ENCODE measurements around the gene SATB2.

- TF ChIP-seq POLR2A (IDR thresholded peaks at IDR 0.05; ENCODE audit: borderline replicate concordance, extremely low read depth, insufficient read depth, insufficient read length), result no peak
- no peak for TF ChIP-seq SP1 (IDR thresholded peaks at IDR 0.05; ENCODE audit: low read depth)
- TF ChIP-seq POLR2AphosphoS5 (IDR thresholded peaks at IDR 0.05; ENCODE audit: low read depth, low read length), result no peak
- no peak for TF ChIP-seq CTCF (IDR thresholded peaks at IDR 0.05 in 2 of 3, conservative IDR thresholded peaks at IDR 0.05 in 1 of 3; ENCODE audit: borderline replicate concordance in 1 of 3, insufficient read depth in 1 of 3, low read depth in 2 of 3, low read length in 2 of 3)
- TF ChIP-seq TCF7L2 (IDR thresholded peaks at IDR 0.05; ENCODE audit: borderline replicate concordance, extremely low read depth, insufficient read depth, insufficient read length), result no peak
- TF ChIP-seq SRF (IDR thresholded peaks at IDR 0.05; ENCODE audit: low read depth), result no peak
- TF ChIP-seq EGR1 (IDR thresholded peaks at IDR 0.05; ENCODE audit: low read depth), result no peak
- no peak for TF ChIP-seq ZNF274 (IDR thresholded peaks at IDR 0.05; ENCODE audit: low read depth, low read length)
- no peak for TF ChIP-seq CEBPB (IDR thresholded peaks at IDR 0.05; ENCODE audit: low read depth)
- no peak for TF ChIP-seq EZH2 (IDR thresholded peaks at IDR 0.05)
- TF ChIP-seq REST (IDR thresholded peaks at IDR 0.05; ENCODE audit: low read depth), result no peak
- no peak for TF ChIP-seq ZBTB33 (IDR thresholded peaks at IDR 0.05; ENCODE audit: extremely low read depth, insufficient replicate concordance, low read length)
- TF ChIP-seq FOSL1 (IDR thresholded peaks at IDR 0.05; ENCODE audit: low read depth), result no peak
- no peak for TF ChIP-seq JUND (IDR thresholded peaks at IDR 0.05)
Observed at GRCh38 chr2:199310771-199311585, 146.8 kb downstream of the SATB2 start.

Measured in HCT116 (cell line).